Measurements from ENCODE around the gene WDFY3.

- TF ChIP-seq, protein P1, sequence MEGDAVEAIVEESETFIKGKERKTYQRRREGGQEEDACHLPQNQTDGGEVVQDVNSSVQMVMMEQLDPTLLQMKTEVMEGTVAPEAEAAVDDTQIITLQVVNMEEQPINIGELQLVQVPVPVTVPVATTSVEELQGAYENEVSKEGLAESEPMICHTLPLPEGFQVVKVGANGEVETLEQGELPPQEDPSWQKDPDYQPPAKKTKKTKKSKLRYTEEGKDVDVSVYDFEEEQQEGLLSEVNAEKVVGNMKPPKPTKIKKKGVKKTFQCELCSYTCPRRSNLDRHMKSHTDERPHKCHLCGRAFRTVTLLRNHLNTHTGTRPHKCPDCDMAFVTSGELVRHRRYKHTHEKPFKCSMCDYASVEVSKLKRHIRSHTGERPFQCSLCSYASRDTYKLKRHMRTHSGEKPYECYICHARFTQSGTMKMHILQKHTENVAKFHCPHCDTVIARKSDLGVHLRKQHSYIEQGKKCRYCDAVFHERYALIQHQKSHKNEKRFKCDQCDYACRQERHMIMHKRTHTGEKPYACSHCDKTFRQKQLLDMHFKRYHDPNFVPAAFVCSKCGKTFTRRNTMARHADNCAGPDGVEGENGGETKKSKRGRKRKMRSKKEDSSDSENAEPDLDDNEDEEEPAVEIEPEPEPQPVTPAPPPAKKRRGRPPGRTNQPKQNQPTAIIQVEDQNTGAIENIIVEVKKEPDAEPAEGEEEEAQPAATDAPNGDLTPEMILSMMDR (IDR thresholded peaks at IDR 0.05; ENCODE audit: insufficient read depth, low read length) = no peak
- no peak for TF ChIP-seq POLR2AphosphoS5 (IDR thresholded peaks at IDR 0.05; ENCODE audit: low read depth)
Measured at GRCh38 chr4:85000343-85000742, 33.9 kb upstream of the WDFY3 start.

Data from HL-60 (cell line).